Skeletal muscle satellite cell (primary cell): ENCODE data around the gene KPNA5. TPM values are rescaled to one million over a fixed set of nuclear protein-coding genes. Genes with fewer than 3 reads are reported as not detected.
A peak's percentile ranks its signal among the peaks of the same experiment; 100 is the strongest.
"Not testable (repeated sequence)": the region's sequence is repeated elsewhere in the genome, so short reads cannot be mapped to it uniquely, and the experiment has no call there.

ENCODE experiments used
- H3K27me3 ChIP-seq: 2 replicates; pipeline ENCODE4 v1.7.0; 2013; ENCODE audit warnings: low read length; ENCODE audit not compliant: control insufficient read depth, insufficient read depth
- H3K36me3 ChIP-seq: 2 replicates; pipeline ENCODE4 v1.7.0; 2013; ENCODE audit warnings: mild to moderate bottlenecking, control low read depth, low read length; ENCODE audit not compliant: insufficient read depth
- H3K4me1 ChIP-seq: 2 replicates; pipeline ENCODE4 v1.7.0; 2013; ENCODE audit warnings: low read length; ENCODE audit not compliant: control insufficient read depth, insufficient read depth
- H3K4me2 ChIP-seq: 2 replicates; pipeline ENCODE4 v1.7.0; 2013; ENCODE audit warnings: mild to moderate bottlenecking, low read length
- H3K4me3 ChIP-seq: 2 replicates; pipeline ENCODE4 v1.7.0; 2013; ENCODE audit warnings: low read length
- H3K9ac ChIP-seq: 2 replicates; pipeline ENCODE4 v1.7.0; 2013; ENCODE audit warnings: mild to moderate bottlenecking, low read depth, low read length, moderate library complexity
- H3K9me3 ChIP-seq: replicated peaks from 2 replicates; pipeline ENCODE4 v1.7.0; 2013; ENCODE audit warnings: mild to moderate bottlenecking, control low read depth, low read length
- total RNA-seq: library from RNA; depleted of rRNA; stranded (reverse); fragments of >200 nt; gene quantifications from 2 replicates; pipeline ENCODE4 v1.2.3, GENCODE V29; 2012; rRNA removed

KPNA5 gene
- 5.7 and 8.1 TPM in 2 replicates for total RNA-seq

GRCh38 chr6:116680880-116681672, at the start of gene KPNA5:
KPNA5 (plus strand) TSS chr6:116681211; CDS start chr6:116681335, 124 bp downstream.
- Histone ChIP-seq H3K4me2 (peak within 1 kb of the TSS; percentile 92), H3K9me3 (no peaks in the 10 kb centered on the region), H3K4me3 (peak within 1 kb of the TSS; percentile 77), H3K27me3 (no peaks in the 10 kb centered on the region), H3K36me3 (no peaks in the 10 kb centered on the region), H3K9ac (peak within 1 kb of the TSS; percentile 88), H3K4me1 (peaks cover 11% of the 10 kb centered on the region)

- no peak overlapping the region for H3K9ac ChIP-seq
- no peaks in the 10 kb centered on the region for H3K4me1 ChIP-seq
- peaks cover 16% of the 10 kb centered on the region for H3K36me3 ChIP-seq
- no peaks in the 10 kb centered on the region for H3K27me3 ChIP-seq
- no peaks in the 10 kb centered on the region for H3K9me3 ChIP-seq
- H3K4me3 ChIP-seq: no peak overlapping the region
- no peak overlapping the region for H3K4me2 ChIP-seq
Measured at GRCh38 chr6:116631379-116631990, 49.5 kb upstream of the KPNA5 start.

GRCh38 chr6:116633685-116634084, 47.3 kb upstream of the KPNA5 start:
- Histone ChIP-seq H3K4me3 (no peak overlapping the region), H3K9me3 (no peaks in the 10 kb centered on the region), H3K4me2 (no peak overlapping the region), H3K27me3 (no peaks in the 10 kb centered on the region), H3K4me1 (no peaks in the 10 kb centered on the region), H3K9ac (no peak overlapping the region), H3K36me3 (peaks cover 16% of the 10 kb centered on the region)

- no peaks in the 10 kb centered on the region for H3K27me3 ChIP-seq
- H3K4me1 ChIP-seq: peaks cover 20% of the 10 kb centered on the region
- H3K9me3 ChIP-seq: no peaks in the 10 kb centered on the region
- peak overlapping the region; percentile 41 for H3K4me2 ChIP-seq
- H3K36me3 ChIP-seq: peaks cover 25% of the 10 kb centered on the region
- no peak overlapping the region for H3K9ac ChIP-seq
- no peak overlapping the region for H3K4me3 ChIP-seq
Measured at GRCh38 chr6:116648156-116648555, 32.9 kb upstream of the KPNA5 start.

GRCh38 chr6:116649129-116649528, 31.9 kb upstream of the KPNA5 start:
- Histone ChIP-seq H3K4me2 (no peak overlapping the region), H3K9ac (no peak overlapping the region), H3K27me3 (no peaks in the 10 kb centered on the region), H3K9me3 (no peaks in the 10 kb centered on the region), H3K4me3 (no peak overlapping the region), H3K36me3 (peaks cover 27% of the 10 kb centered on the region), H3K4me1 (peaks cover 20% of the 10 kb centered on the region)

GRCh38 chr6:116651916-116652315, 29.1 kb upstream of the KPNA5 start:
- H3K36me3 ChIP-seq: peaks cover 32% of the 10 kb centered on the region
- no peaks in the 10 kb centered on the region for H3K9me3 ChIP-seq
- peaks cover 20% of the 10 kb centered on the region for H3K4me1 ChIP-seq
- H3K27me3 ChIP-seq: no peaks in the 10 kb centered on the region
- no peak overlapping the region for H3K9ac ChIP-seq
- no peak overlapping the region for H3K4me2 ChIP-seq
- H3K4me3 ChIP-seq: no peak overlapping the region

GRCh38 chr6:116661594-116661993, 19.4 kb upstream of the KPNA5 start:
- H3K4me2 ChIP-seq: no peak overlapping the region
- no peaks in the 10 kb centered on the region for H3K9me3 ChIP-seq
- peaks cover 12% of the 10 kb centered on the region for H3K4me1 ChIP-seq
- no peak overlapping the region for H3K9ac ChIP-seq
- peaks cover 10% of the 10 kb centered on the region for H3K36me3 ChIP-seq
- no peaks in the 10 kb centered on the region for H3K27me3 ChIP-seq
- H3K4me3 ChIP-seq: no peak overlapping the region

- no peak overlapping the region for H3K9ac ChIP-seq
- H3K4me2 ChIP-seq: no peak overlapping the region
- no peaks in the 10 kb centered on the region for H3K9me3 ChIP-seq
- no peaks in the 10 kb centered on the region for H3K27me3 ChIP-seq
- no peak overlapping the region for H3K4me3 ChIP-seq
- H3K36me3 ChIP-seq: peaks cover 6% of the 10 kb centered on the region
- H3K4me1 ChIP-seq: peaks cover 17% of the 10 kb centered on the region
Measured at GRCh38 chr6:116662202-116662601, 18.8 kb upstream of the KPNA5 start.

- Histone ChIP-seq H3K27me3 (no peaks in the 10 kb centered on the region), H3K9ac (no peak overlapping the region), H3K36me3 (peaks cover 4% of the 10 kb centered on the region), H3K9me3 (no peaks in the 10 kb centered on the region), H3K4me1 (peaks cover 21% of the 10 kb centered on the region), H3K4me3 (no peak overlapping the region), H3K4me2 (no peak overlapping the region)
Measured at GRCh38 chr6:116663308-116663707, 17.7 kb upstream of the KPNA5 start.

GRCh38 chr6:116664169-116664568, 16.8 kb upstream of the KPNA5 start:
- H3K4me1 ChIP-seq: peaks cover 21% of the 10 kb centered on the region
- not testable (repeated sequence) for H3K4me2 ChIP-seq, H3K9ac ChIP-seq, H3K36me3 ChIP-seq, H3K27me3 ChIP-seq, H3K9me3 ChIP-seq, H3K4me3 ChIP-seq

GRCh38 chr6:116665464-116665863, 15.5 kb upstream of the KPNA5 start:
- no peaks in the 10 kb centered on the region for H3K36me3 ChIP-seq
- no peak overlapping the region for H3K9ac ChIP-seq
- H3K4me2 ChIP-seq: peak overlapping the region; percentile 85
- peaks cover 21% of the 10 kb centered on the region for H3K4me1 ChIP-seq
- no peaks in the 10 kb centered on the region for H3K27me3 ChIP-seq
- H3K4me3 ChIP-seq: peak overlapping the region; percentile 11
- no peaks in the 10 kb centered on the region for H3K9me3 ChIP-seq

GRCh38 chr6:116666869-116667268, 14.1 kb upstream of the KPNA5 start:
- Histone ChIP-seq H3K4me2 (peak overlapping the region; percentile 85), H3K9ac (peak overlapping the region; percentile 0), H3K4me3 (peak overlapping the region; percentile 11), H3K4me1 (peaks cover 21% of the 10 kb centered on the region), H3K9me3 (no peaks in the 10 kb centered on the region), H3K27me3 (no peaks in the 10 kb centered on the region), H3K36me3 (no peaks in the 10 kb centered on the region)
